Thymus (tissue), 11 donors: ENCODE data around the gene ADAMTSL5. TPM values are rescaled to one million over a fixed set of nuclear protein-coding genes. Genes with fewer than 3 reads are reported as not detected.

Source experiments
- DNase-seq, 9 donors: peaks; one replicate each; pipeline ENCODE4 v3.0.0-alpha.2; 2013; ENCODE audit warnings: low spot score in 9 of 9, low read depth in 6 of 9, missing footprints in 1 of 9
- H3K27ac ChIP-seq, 2 donors: one replicate each; pipeline ENCODE4 v1.5.1; 2013; ENCODE audit warnings: control low read depth in 1 of 2, low read depth in 1 of 2, low read length in 1 of 2, mild to moderate bottlenecking in 1 of 2, moderate library complexity in 1 of 2
- H3K27me3 ChIP-seq, 2 donors: one replicate each; pipeline ENCODE4 v1.5.1; 2013; ENCODE audit warnings: low read length in 1 of 2; ENCODE audit not compliant: control insufficient read depth in 2 of 2, insufficient read depth in 1 of 2
- H3K36me3 ChIP-seq, 2 donors: one replicate each; pipeline ENCODE4 v1.5.1; 2013; ENCODE audit warnings: low read length in 1 of 2, mild to moderate bottlenecking in 1 of 2, moderate library complexity in 1 of 2; ENCODE audit not compliant: control insufficient read depth in 2 of 2, insufficient read depth in 2 of 2
- H3K4me1 ChIP-seq, 2 donors: one replicate each; pipeline ENCODE4 v1.5.1; 2013; ENCODE audit warnings: low read length in 2 of 2; ENCODE audit not compliant: control insufficient read depth in 2 of 2, insufficient read depth in 2 of 2
- H3K4me3 ChIP-seq, 2 donors: one replicate each; pipeline ENCODE4 v1.5.1; 2013; ENCODE audit warnings: low read length in 2 of 2, control low read depth in 1 of 2, mild to moderate bottlenecking in 1 of 2
- H3K9me3 ChIP-seq, 2 donors: one replicate each; pipeline ENCODE4 v1.5.1; 2013; ENCODE audit warnings: low read length in 1 of 2, mild to moderate bottlenecking in 1 of 2; ENCODE audit not compliant: control insufficient read depth in 2 of 2, insufficient read depth in 1 of 2
- WGBS: extraction: QIAGEN DNeasy Blood & Tissue Kit; methylation state at CpG from one replicate; pipeline ENCODE4 v1.1.7; 2013; 5-methylcytosine and 5-hydroxymethylcytosine counted together
- polyA plus RNA-seq: library from polyadenylated mRNA; stranded (reverse); fragments of 200-250 nt; gene quantifications from one replicate; pipeline ENCODE4 v1.2.3, GENCODE V29; 2013
- total RNA-seq: library from RNA; stranded (reverse); fragments of 120-200 nt; gene quantifications from one replicate; pipeline ENCODE4 v1.2.4, GENCODE V29; 2013
- donor health status: healthy.

The ADAMTSL5 gene
- total and polyA plus RNA-seq, 2 donors, result 0.05 to 0.21 TPM

DNA sequence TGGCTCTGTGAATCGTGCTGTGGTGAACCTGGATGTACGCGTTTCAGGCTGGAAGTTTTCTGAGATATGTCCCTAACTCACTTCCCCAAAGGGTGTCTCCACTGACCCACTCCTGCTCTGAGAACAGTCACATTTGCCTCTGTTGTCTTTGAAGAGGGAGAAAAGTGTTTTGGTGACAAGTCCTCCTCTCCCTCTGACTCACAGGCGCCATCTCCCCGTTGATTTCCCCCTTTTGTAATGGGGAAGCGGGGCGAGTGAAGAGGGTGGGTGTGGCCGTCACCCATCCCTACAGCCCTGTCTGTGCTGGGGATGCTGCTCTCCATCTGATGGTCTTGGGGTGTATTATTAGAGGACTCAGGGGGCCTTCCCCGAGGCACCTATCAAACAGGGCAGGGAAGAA, 53.3 kb downstream of the ADAMTSL5 start:
- peaks cover 0 to 4% of the 10 kb centered on the region in 2 donors for H3K36me3 ChIP-seq
- WGBS, result 88% methylated on average over 9 of the region's 9 CpGs
- peaks cover 35 to 58% of the 10 kb centered on the region in 2 donors for H3K27me3 ChIP-seq

DNA sequence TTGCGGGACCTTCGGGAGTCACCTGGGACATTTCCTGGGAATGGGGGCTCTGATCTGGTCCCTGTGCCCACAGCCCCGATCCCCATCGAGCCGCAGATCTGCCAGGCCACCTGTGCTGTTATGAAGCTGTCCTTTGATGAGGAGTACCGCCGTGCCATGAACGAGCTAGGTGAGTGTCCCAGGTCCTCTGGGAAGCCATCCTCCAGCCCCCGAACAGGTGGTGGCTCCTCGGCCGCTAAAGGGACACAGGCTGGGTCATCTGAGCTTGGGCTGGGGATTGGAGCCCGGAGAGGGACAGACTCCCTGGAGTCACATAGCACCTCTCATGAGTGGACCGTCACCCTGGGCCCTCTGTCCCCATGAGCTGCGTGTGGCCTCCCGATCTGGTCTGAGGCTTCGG, 54.9 kb downstream of the ADAMTSL5 start:
- H3K9me3 ChIP-seq, result peaks cover 5 to 6% of the 10 kb centered on the region in 2 donors
- no peak for DNase-seq
- H3K36me3 ChIP-seq, result peaks cover 0 to 4% of the 10 kb centered on the region in 2 donors
- peaks cover 45 to 70% of the 10 kb centered on the region in 2 donors for H3K27me3 ChIP-seq
- H3K27ac ChIP-seq, result no peak overlapping the region
- peaks cover 5 to 15% of the 10 kb centered on the region in 2 donors for H3K4me1 ChIP-seq
- 85% methylated on average over 16 of the region's 16 CpGs for WGBS
- no peak overlapping the region for H3K4me3 ChIP-seq

More for the DNA sequence above, 53.3 kb downstream of the ADAMTSL5 start:
- Histone ChIP-seq H3K4me3 (no peak overlapping the region), H3K4me1 (peaks cover 5 to 15% of the 10 kb centered on the region in 2 donors), H3K27ac (no peak overlapping the region), H3K9me3 (peaks cover 5 to 6% of the 10 kb centered on the region in 2 donors)
- DNase-seq, result no peak

DNA sequence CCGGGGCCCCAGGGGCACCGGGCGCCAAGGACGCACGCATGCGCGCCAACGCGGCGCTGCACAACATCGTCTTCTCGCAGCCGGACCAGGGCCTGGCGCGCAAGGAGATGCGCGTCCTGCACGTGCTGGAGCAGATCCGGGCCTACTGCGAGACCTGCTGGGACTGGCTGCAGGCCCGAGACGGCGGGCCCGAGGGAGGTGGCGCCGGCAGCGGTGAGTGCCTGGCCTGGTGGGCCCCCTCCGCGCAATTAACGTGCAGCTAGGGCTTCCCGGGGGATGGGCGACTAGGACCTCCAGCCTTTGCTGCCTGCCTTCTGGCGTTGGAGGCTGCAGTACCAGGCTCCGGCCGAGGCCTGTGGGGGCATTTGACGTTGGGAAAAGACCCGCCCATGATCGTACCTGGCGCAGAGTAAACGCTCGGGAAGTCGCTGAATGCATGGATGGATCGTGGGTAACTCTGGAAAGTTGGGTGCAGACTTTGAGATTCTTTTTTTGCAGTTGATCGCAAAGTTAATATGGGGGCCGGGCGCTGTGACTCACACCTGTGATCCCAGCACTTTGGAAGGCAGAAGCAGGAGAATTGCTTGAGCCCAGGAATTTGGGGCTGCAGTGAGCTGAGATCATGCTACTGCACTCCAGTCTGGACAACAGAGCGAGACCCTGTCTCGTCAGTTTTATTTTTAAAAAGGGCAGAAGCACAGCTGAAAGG, 55.6 kb downstream of the ADAMTSL5 start:
- WGBS, result 21% methylated on average over 48 of the region's 48 CpGs
- DNase-seq, result no peak
- Histone ChIP-seq H3K27ac (no peak overlapping the region), H3K4me1 (peaks cover 5 to 15% of the 10 kb centered on the region in 2 donors), H3K4me3 (no peak overlapping the region), H3K27me3 (peaks cover 49 to 77% of the 10 kb centered on the region in 2 donors), H3K9me3 (peaks cover 5 to 6% of the 10 kb centered on the region in 2 donors), H3K36me3 (peaks cover 0 to 4% of the 10 kb centered on the region in 2 donors)

DNA sequence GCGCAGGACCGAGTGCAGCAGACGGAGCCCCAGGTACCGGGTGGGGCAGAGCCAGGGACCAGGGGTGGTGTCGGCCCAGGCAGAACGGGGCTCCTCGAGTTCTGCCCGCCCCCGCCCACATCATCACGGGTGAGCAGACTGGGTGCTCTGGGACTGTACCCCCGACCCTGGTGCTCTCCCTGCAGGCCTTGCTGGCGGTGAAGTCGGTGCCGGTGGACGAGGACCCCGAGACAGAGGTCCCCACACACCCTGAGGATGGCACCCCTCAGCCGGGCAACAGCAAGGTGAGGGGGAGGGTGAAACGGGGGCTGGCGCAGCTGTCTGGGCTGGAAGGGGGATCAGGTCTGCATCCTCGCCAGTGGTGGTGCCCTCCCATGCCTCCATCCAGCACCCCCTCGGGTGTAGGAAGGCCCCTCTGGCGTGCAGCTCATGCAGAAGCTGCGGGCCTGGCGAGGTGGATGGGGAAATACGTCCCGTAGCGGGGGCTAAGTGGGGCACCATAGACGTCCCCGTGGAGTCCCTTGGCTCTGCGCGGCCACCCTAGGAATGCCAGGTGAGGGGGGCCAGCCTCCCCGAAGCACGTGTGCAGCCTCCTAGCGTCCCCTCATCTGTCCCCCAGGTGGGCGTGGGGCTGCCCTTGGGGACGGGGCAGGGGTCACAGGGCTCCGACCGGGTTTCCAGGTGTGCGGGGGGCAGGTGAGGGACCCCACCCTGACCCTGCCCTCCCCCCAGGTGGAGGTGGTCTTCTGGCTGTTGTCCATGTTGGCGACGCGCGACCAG, 56.5 kb downstream of the ADAMTSL5 start:
- H3K4me1 ChIP-seq, result peaks cover 5 to 15% of the 10 kb centered on the region in 2 donors
- H3K36me3 ChIP-seq, result peaks cover 0 to 4% of the 10 kb centered on the region in 2 donors
- H3K27me3 ChIP-seq, result peaks cover 56 to 86% of the 10 kb centered on the region in 2 donors
- no peak overlapping the region for H3K27ac ChIP-seq
- H3K4me3 ChIP-seq, result no peak overlapping the region
- H3K9me3 ChIP-seq, result peaks cover 5 to 6% of the 10 kb centered on the region in 2 donors
- 45% methylated on average over 43 of the region's 43 CpGs for WGBS
- DNase-seq, result no peak

GRCh38 chr19:1455336-1456120, 57.3 kb downstream of the ADAMTSL5 start:
- Histone ChIP-seq H3K9me3 (peaks cover 5 to 11% of the 10 kb centered on the region in 2 donors), H3K27ac (no peak overlapping the region), H3K27me3 (peaks cover 63 to 94% of the 10 kb centered on the region in 2 donors), H3K4me1 (peaks cover 5 to 15% of the 10 kb centered on the region in 2 donors), H3K4me3 (peak overlapping the region in 1 of 2 donors; percentile 4), H3K36me3 (peaks cover 0 to 1% of the 10 kb centered on the region in 2 donors)
- DNase-seq, result peak in 2 of 9 donors; percentile 42 to 59
- 6% methylated on average over 42 of the region's 42 CpGs for WGBS

Other genes with a start within 250 kb of the ADAMTSL5 start
- gene CIRBP, start 243.7 kb downstream of the ADAMTSL5 start, total RNA-seq, result 229 TPM
- gene CIRBP, start 243.7 kb downstream of the ADAMTSL5 start, polyA plus RNA-seq, result 693 TPM
- 29.2 TPM for gene FAM174C, start 237.5 kb downstream of the ADAMTSL5 start, total RNA-seq
- gene FAM174C, start 237.5 kb downstream of the ADAMTSL5 start, polyA plus RNA-seq, result 62.2 TPM
- gene EFNA2, start 227.1 kb downstream of the ADAMTSL5 start, total RNA-seq, result 0.09 TPM
- gene EFNA2, start 227.1 kb downstream of the ADAMTSL5 start, polyA plus RNA-seq, result 0.21 TPM
- 86.7 TPM for gene NDUFS7, start 129.1 kb downstream of the ADAMTSL5 start, total RNA-seq
- 61.8 TPM for gene NDUFS7, start 129.1 kb downstream of the ADAMTSL5 start, polyA plus RNA-seq
- 27.7 TPM for gene GAMT, start 111.5 kb downstream of the ADAMTSL5 start, total RNA-seq
- gene GAMT, start 111.5 kb downstream of the ADAMTSL5 start, polyA plus RNA-seq, result 19.1 TPM
- 67.8 TPM for gene DAZAP1, start 105.4 kb downstream of the ADAMTSL5 start, total RNA-seq
- gene DAZAP1, start 105.4 kb downstream of the ADAMTSL5 start, polyA plus RNA-seq, result 112 TPM
- 789 TPM for gene RPS15, start 74.6 kb downstream of the ADAMTSL5 start, total RNA-seq
- 3,095 TPM for gene RPS15, start 74.6 kb downstream of the ADAMTSL5 start, polyA plus RNA-seq
- 0.05 TPM for gene APC2, start 62.9 kb downstream of the ADAMTSL5 start, total RNA-seq
- 0.11 TPM for gene APC2, start 62.9 kb downstream of the ADAMTSL5 start, polyA plus RNA-seq
- 22.8 TPM for gene C19orf25, start 33.8 kb downstream of the ADAMTSL5 start, total RNA-seq
- gene C19orf25, start 33.8 kb downstream of the ADAMTSL5 start, polyA plus RNA-seq, result 38.1 TPM
- 4.9 TPM for gene PCSK4, start 22.7 kb downstream of the ADAMTSL5 start, total RNA-seq
- 11.5 TPM for gene PCSK4, start 22.7 kb downstream of the ADAMTSL5 start, polyA plus RNA-seq
- 0.66 TPM for gene REEP6, start 21.8 kb downstream of the ADAMTSL5 start, total RNA-seq
- 1.9 TPM for gene REEP6, start 21.8 kb downstream of the ADAMTSL5 start, polyA plus RNA-seq
- 0.09 TPM for gene PLK5, start 11.1 kb upstream of the ADAMTSL5 start, total RNA-seq
- 0.25 TPM for gene PLK5, start 11.1 kb upstream of the ADAMTSL5 start, polyA plus RNA-seq
- 13.0 TPM for gene MEX3D, start 55.3 kb upstream of the ADAMTSL5 start, total RNA-seq
- gene MEX3D, start 55.3 kb upstream of the ADAMTSL5 start, polyA plus RNA-seq, result 5.4 TPM
- 64.8 TPM for gene MBD3, start 79.8 kb upstream of the ADAMTSL5 start, total RNA-seq
- gene MBD3, start 79.8 kb upstream of the ADAMTSL5 start, polyA plus RNA-seq, result 99.9 TPM
- gene UQCR11, start 92.4 kb upstream of the ADAMTSL5 start, total RNA-seq, result 167 TPM
- gene UQCR11, start 92.4 kb upstream of the ADAMTSL5 start, polyA plus RNA-seq, result 108 TPM
- gene TCF3, start 139.6 kb upstream of the ADAMTSL5 start, total RNA-seq, result 76.0 TPM
- 81.2 TPM for gene TCF3, start 139.6 kb upstream of the ADAMTSL5 start, polyA plus RNA-seq
- gene ONECUT3, start 240.5 kb upstream of the ADAMTSL5 start, total RNA-seq, result under 0.01 TPM
- gene ONECUT3, start 240.5 kb upstream of the ADAMTSL5 start, polyA plus RNA-seq, result 0.02 TPM